ENCODE measurements around the gene PAX1.

DNA sequence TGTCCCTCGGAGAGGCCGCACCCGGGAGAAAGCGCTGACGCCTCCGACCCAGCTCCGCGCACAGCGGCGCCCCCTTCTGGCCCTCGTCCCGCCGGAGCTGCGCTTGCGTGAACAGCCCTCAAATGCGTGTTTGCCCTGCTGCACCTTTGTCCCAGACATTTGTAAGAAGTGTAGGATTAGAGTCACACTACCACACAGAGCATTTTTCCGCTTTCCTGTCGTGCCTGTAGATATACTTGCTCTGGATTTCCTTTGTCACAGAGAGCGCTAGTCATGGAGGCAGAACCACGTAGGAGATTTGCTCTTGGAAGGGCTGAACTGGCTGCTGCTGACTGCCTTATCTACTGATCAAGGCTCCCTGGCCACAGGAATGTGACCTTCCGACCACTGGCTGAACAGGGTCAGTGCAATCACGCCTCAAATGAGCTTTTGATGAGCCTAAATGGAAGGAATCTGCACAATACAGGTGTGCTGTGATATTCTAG is 62.3 kb downstream of the PAX1 start:
- TF ChIP-seq MAX (CRISPR knock-in tag; IDR thresholded peaks at IDR 0.05) (no peak), NR0B1 (IDR thresholded peaks at IDR 0.05; ENCODE audit: partially characterized antibody) (no peak), POLR2A (conservative IDR thresholded peaks at IDR 0.05) (no peak)
- TF ChIP-seq, protein P1, sequence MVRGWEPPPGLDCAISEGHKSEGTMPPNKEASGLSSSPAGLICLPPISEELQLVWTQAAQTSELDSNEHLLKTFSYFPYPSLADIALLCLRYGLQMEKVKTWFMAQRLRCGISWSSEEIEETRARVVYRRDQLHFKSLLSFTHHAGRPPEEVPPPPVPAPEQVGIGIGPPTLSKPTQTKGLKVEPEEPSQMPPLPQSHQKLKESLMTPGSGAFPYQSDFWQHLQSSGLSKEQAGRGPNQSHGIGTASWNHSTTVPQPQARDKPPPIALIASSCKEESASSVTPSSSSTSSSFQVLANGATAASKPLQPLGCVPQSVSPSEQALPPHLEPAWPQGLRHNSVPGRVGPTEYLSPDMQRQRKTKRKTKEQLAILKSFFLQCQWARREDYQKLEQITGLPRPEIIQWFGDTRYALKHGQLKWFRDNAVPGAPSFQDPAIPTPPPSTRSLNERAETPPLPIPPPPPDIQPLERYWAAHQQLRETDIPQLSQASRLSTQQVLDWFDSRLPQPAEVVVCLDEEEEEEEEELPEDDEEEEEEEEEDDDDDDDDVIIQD (CRISPR knock-in tag; IDR thresholded peaks at IDR 0.05), result no peak
